ENCODE results near the gene GLCE. TPM values are rescaled to one million over a fixed set of nuclear protein-coding genes. Genes with fewer than 3 reads are reported as not detected.
A peak's percentile ranks its signal among the peaks of the same experiment; 100 is the strongest.

GLCE gene
- total RNA-seq, 1 experiment from 2014 or later: 12.5 TPM

DNA sequence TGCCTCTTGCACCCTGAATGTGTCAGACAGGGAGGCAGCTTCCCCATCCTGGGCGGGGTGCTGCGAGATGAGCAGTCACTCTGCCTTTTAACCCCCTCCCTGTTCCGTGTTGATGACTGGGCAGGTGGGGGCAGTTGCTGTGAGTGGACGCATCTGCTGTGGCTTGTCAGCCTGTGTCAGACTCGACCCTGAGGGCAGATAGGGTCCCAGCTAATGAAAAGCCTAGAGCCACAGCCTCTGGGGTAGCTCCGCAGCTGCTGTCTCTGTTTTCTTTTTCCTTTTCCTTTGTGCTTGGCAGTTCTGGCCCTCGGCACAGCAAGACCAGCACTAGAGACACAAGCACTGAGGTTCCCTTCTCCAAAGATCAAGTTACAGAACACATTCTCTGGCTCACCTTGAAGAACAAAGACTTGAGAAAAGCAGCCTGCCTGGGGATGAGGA is 43.0 kb upstream of the GLCE start (continued):
- TF ChIP-seq, protein P1, sequence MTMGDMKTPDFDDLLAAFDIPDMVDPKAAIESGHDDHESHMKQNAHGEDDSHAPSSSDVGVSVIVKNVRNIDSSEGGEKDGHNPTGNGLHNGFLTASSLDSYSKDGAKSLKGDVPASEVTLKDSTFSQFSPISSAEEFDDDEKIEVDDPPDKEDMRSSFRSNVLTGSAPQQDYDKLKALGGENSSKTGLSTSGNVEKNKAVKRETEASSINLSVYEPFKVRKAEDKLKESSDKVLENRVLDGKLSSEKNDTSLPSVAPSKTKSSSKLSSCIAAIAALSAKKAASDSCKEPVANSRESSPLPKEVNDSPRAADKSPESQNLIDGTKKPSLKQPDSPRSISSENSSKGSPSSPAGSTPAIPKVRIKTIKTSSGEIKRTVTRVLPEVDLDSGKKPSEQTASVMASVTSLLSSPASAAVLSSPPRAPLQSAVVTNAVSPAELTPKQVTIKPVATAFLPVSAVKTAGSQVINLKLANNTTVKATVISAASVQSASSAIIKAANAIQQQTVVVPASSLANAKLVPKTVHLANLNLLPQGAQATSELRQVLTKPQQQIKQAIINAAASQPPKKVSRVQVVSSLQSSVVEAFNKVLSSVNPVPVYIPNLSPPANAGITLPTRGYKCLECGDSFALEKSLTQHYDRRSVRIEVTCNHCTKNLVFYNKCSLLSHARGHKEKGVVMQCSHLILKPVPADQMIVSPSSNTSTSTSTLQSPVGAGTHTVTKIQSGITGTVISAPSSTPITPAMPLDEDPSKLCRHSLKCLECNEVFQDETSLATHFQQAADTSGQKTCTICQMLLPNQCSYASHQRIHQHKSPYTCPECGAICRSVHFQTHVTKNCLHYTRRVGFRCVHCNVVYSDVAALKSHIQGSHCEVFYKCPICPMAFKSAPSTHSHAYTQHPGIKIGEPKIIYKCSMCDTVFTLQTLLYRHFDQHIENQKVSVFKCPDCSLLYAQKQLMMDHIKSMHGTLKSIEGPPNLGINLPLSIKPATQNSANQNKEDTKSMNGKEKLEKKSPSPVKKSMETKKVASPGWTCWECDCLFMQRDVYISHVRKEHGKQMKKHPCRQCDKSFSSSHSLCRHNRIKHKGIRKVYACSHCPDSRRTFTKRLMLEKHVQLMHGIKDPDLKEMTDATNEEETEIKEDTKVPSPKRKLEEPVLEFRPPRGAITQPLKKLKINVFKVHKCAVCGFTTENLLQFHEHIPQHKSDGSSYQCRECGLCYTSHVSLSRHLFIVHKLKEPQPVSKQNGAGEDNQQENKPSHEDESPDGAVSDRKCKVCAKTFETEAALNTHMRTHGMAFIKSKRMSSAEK (CRISPR knock-in tag; IDR thresholded peaks at IDR 0.05; ENCODE audit: borderline replicate concordance): no peak
- TF ChIP-seq, protein P2, sequence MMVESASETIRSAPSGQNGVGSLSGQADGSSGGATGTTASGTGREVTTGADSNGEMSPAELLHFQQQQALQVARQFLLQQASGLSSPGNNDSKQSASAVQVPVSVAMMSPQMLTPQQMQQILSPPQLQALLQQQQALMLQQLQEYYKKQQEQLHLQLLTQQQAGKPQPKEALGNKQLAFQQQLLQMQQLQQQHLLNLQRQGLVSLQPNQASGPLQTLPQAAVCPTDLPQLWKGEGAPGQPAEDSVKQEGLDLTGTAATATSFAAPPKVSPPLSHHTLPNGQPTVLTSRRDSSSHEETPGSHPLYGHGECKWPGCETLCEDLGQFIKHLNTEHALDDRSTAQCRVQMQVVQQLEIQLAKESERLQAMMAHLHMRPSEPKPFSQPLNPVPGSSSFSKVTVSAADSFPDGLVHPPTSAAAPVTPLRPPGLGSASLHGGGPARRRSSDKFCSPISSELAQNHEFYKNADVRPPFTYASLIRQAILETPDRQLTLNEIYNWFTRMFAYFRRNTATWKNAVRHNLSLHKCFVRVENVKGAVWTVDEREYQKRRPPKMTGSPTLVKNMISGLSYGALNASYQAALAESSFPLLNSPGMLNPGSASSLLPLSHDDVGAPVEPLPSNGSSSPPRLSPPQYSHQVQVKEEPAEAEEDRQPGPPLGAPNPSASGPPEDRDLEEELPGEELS (CRISPR knock-in tag; IDR thresholded peaks at IDR 0.05): no peak
- TF ChIP-seq CREM (CRISPR knock-in tag; IDR thresholded peaks at IDR 0.05) (no peak), ETV6 (CRISPR knock-in tag; IDR thresholded peaks at IDR 0.05) (0 out of 2 replicates have a peak, but pooled peaks have one; percentile 23), FOXJ3 (CRISPR knock-in tag; IDR thresholded peaks at IDR 0.05; ENCODE audit: borderline replicate concordance) (no peak), RORB (CRISPR knock-in tag; IDR thresholded peaks at IDR 0.05) (no peak), ZNF232 (CRISPR knock-in tag; IDR thresholded peaks at IDR 0.05) (no peak), NFATC4 (CRISPR knock-in tag; IDR thresholded peaks at IDR 0.05) (no peak), NR2C2 (CRISPR knock-in tag; IDR thresholded peaks at IDR 0.05) (no peak)
- TF ChIP-seq, protein P3, sequence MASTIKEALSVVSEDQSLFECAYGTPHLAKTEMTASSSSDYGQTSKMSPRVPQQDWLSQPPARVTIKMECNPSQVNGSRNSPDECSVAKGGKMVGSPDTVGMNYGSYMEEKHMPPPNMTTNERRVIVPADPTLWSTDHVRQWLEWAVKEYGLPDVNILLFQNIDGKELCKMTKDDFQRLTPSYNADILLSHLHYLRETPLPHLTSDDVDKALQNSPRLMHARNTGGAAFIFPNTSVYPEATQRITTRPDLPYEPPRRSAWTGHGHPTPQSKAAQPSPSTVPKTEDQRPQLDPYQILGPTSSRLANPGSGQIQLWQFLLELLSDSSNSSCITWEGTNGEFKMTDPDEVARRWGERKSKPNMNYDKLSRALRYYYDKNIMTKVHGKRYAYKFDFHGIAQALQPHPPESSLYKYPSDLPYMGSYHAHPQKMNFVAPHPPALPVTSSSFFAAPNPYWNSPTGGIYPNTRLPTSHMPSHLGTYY (CRISPR knock-in tag; IDR thresholded peaks at IDR 0.05): no peak
- TF ChIP-seq, protein P4, sequence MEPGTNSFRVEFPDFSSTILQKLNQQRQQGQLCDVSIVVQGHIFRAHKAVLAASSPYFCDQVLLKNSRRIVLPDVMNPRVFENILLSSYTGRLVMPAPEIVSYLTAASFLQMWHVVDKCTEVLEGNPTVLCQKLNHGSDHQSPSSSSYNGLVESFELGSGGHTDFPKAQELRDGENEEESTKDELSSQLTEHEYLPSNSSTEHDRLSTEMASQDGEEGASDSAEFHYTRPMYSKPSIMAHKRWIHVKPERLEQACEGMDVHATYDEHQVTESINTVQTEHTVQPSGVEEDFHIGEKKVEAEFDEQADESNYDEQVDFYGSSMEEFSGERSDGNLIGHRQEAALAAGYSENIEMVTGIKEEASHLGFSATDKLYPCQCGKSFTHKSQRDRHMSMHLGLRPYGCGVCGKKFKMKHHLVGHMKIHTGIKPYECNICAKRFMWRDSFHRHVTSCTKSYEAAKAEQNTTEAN (CRISPR knock-in tag; IDR thresholded peaks at IDR 0.05): no peak
- TF ChIP-seq, protein P5, sequence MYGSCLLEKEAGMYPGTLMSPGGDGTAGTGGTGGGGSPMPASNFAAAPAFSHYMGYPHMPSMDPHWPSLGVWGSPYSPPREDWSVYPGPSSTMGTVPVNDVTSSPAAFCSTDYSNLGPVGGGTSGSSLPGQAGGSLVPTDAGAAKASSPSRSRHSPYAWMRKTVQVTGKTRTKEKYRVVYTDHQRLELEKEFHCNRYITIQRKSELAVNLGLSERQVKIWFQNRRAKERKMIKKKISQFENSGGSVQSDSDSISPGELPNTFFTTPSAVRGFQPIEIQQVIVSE (CRISPR knock-in tag; IDR thresholded peaks at IDR 0.05; ENCODE audit: borderline replicate concordance): no peak

DNA sequence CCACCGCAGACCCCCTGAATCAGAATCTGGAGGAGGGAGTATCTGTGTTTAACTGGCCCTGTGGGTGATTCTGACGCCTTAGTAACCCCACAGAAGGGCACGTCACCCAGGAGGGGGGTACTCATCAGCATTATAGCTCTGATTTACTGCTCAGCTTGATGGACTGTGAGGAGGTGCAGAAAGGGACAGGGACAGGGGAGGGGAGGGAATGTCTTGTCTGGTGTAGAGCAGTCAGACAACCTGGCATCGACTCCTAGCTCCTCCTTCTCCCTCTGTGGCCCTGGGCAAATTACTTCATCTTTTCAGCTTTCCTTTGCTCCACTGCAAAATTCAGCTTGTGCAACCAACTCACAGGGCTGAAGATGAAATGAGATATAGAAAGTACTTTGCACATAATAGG is 42.3 kb upstream of the GLCE start:
- CTCF ChIA-PET: interaction anchor here (0.7 to 2.4 kb wide), 8 partner anchors 8 to 139 kb away, joined by 3 to 12 read pairs (median 4); no protein-coding TSS in a partner anchor
- Mint-ChIP-seq H3K36me3 (no peaks in the 10 kb centered on the region), H3K4me1 (peaks cover 74% of the 10 kb centered on the region), H3K27me3 (ENCODE audit: low read depth) (peaks cover 95% of the 10 kb centered on the region), H3K9me3 (no peaks in the 10 kb centered on the region), H3K4me3 (peak overlapping the region; percentile 47), H3K27ac (no peak overlapping the region)
- DNase-seq (ENCODE audit: low spot score) (no peak), ATAC-seq (no peak)
- POLR2A ChIA-PET: interaction anchor here (0.8 to 1.3 kb wide), 2 partner anchors 9 to 22 kb away, joined by 3 read pairs; no protein-coding TSS in a partner anchor
- TF ChIP-seq ZNF396 (CRISPR knock-in tag; IDR thresholded peaks at IDR 0.05; ENCODE audit: borderline replicate concordance) (no peak), CREM (CRISPR knock-in tag; IDR thresholded peaks at IDR 0.05) (no peak)
- TF ChIP-seq, protein P6, sequence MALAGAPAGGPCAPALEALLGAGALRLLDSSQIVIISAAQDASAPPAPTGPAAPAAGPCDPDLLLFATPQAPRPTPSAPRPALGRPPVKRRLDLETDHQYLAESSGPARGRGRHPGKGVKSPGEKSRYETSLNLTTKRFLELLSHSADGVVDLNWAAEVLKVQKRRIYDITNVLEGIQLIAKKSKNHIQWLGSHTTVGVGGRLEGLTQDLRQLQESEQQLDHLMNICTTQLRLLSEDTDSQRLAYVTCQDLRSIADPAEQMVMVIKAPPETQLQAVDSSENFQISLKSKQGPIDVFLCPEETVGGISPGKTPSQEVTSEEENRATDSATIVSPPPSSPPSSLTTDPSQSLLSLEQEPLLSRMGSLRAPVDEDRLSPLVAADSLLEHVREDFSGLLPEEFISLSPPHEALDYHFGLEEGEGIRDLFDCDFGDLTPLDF (CRISPR knock-in tag; IDR thresholded peaks at IDR 0.05): no peak
- TF ChIP-seq, protein P7, sequence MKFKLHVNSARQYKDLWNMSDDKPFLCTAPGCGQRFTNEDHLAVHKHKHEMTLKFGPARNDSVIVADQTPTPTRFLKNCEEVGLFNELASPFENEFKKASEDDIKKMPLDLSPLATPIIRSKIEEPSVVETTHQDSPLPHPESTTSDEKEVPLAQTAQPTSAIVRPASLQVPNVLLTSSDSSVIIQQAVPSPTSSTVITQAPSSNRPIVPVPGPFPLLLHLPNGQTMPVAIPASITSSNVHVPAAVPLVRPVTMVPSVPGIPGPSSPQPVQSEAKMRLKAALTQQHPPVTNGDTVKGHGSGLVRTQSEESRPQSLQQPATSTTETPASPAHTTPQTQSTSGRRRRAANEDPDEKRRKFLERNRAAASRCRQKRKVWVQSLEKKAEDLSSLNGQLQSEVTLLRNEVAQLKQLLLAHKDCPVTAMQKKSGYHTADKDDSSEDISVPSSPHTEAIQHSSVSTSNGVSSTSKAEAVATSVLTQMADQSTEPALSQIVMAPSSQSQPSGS (CRISPR knock-in tag; IDR thresholded peaks at IDR 0.05; ENCODE audit: borderline replicate concordance, low read depth): no peak
- TF ChIP-seq, protein P4 (CRISPR knock-in tag; IDR thresholded peaks at IDR 0.05): no peak
- TF ChIP-seq, protein P8, sequence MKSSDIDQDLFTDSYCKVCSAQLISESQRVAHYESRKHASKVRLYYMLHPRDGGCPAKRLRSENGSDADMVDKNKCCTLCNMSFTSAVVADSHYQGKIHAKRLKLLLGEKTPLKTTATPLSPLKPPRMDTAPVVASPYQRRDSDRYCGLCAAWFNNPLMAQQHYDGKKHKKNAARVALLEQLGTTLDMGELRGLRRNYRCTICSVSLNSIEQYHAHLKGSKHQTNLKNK (CRISPR knock-in tag; IDR thresholded peaks at IDR 0.05): no peak
- TF ChIP-seq, protein P9, sequence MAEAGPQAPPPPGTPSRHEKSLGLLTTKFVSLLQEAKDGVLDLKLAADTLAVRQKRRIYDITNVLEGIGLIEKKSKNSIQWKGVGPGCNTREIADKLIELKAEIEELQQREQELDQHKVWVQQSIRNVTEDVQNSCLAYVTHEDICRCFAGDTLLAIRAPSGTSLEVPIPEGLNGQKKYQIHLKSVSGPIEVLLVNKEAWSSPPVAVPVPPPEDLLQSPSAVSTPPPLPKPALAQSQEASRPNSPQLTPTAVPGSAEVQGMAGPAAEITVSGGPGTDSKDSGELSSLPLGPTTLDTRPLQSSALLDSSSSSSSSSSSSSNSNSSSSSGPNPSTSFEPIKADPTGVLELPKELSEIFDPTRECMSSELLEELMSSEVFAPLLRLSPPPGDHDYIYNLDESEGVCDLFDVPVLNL (CRISPR knock-in tag; IDR thresholded peaks at IDR 0.05; ENCODE audit: borderline replicate concordance, low read depth): no peak

All from WTC11 (cell line).